B cell (primary cell): ENCODE results near the gene NSUN2. TPM values are rescaled to one million over a fixed set of nuclear protein-coding genes. Genes with fewer than 3 reads are reported as not detected.
A peak's percentile ranks its signal among the peaks of the same experiment; 100 is the strongest.

Source experiments
- ATAC-seq: fragments of 200-7000 bp; cut with Tn5 transposase; one replicate; pipeline ENCODE4 v1.10.0; 2021; ENCODE audit warnings: low read depth, mild to moderate bottlenecking, moderate number of reproducible peaks, moderate library complexity
- CTCF ChIA-PET: fragments of 350-600 bp; sonication (Branson Sonifier 250); formaldehyde crosslinking; loops from one replicate; lab custom pipeline; 2021; ENCODE audit warnings: antibody characterized with exemption, inconsistent platforms; lab: Charles Lee
- POLR2A ChIA-PET: fragments of 350-600 bp; sonication (Branson Sonifier 250); formaldehyde crosslinking; loops from one replicate; lab custom pipeline; 2021; ENCODE audit warnings: antibody characterized with exemption; lab: Charles Lee
- DNase-seq: peaks from one replicate; pipeline ENCODE4 v3.0.0; 2013
- H2AFZ ChIP-seq: 2 replicates; pipeline ENCODE4 v1.6.1; 2012; ENCODE audit warnings: mild to moderate bottlenecking, low read depth, low read length; ENCODE audit not compliant: insufficient read depth, poor library complexity, severe bottlenecking
- H3K27ac ChIP-seq, 2 donors: 1 replicate in 1 of 2; 2 replicates in 1 of 2; pipeline ENCODE4 v1.5.1; 2012 to 2013; ENCODE audit warnings: low read length in 2 of 2, mild to moderate bottlenecking in 2 of 2, moderate library complexity in 1 of 2
- H3K27me3 ChIP-seq, 4 experiments: fragments of 200-600 bp in 1 of 4; sonication (generic) in 1 of 4; replicated peaks in 1 of 4; 1 replicate in 2 of 4; 2 replicates in 2 of 4; pipeline versions ENCODE4 v1.6.1 to v1.7.0; 2013 to 2016; ENCODE audit warnings: low read length in 3 of 4, mild to moderate bottlenecking in 2 of 4, mixed read lengths in 1 of 4, moderate library complexity in 1 of 4; ENCODE audit not compliant: insufficient read depth in 4 of 4, control insufficient read depth in 3 of 4; ENCODE audit errors: control extremely low read depth in 1 of 4
- H3K36me3 ChIP-seq, 2 experiments: replicated peaks in 1 of 2; 1 replicate in 1 of 2; 2 replicates in 1 of 2; pipeline versions ENCODE4 v1.6.1 to v1.7.1; 2013; ENCODE audit warnings: low read length in 1 of 2; ENCODE audit not compliant: insufficient read depth in 2 of 2, control insufficient read depth in 1 of 2; ENCODE audit errors: control extremely low read depth in 1 of 2, extremely low read depth in 1 of 2
- H3K4me1 ChIP-seq, 2 donors: fragments of 200-600 bp in 1 of 2; sonication (generic) in 1 of 2; 1 replicate in 1 of 2; 2 replicates in 1 of 2; pipeline versions ENCODE4 v1.5.1 to v1.6.1; 2013 to 2017; ENCODE audit warnings: low read length in 2 of 2; ENCODE audit not compliant: control insufficient read depth in 2 of 2, insufficient read depth in 2 of 2
- H3K4me2 ChIP-seq: replicated peaks from 2 replicates; pipeline ENCODE3; 2012; ENCODE audit warnings: mild to moderate bottlenecking, low read depth, low read length; ENCODE audit not compliant: poor library complexity, severe bottlenecking
- H3K4me3 ChIP-seq, 5 experiments: fragments of 200-600 bp in 1 of 5; sonication (generic) in 1 of 5; 1 replicate in 3 of 5; 2 replicates in 2 of 5; pipeline versions ENCODE4 v1.5.1 to v1.7.0; 2011 to 2016; ENCODE audit warnings: low read length in 4 of 5, mild to moderate bottlenecking in 4 of 5, low read depth in 2 of 5, control low read depth in 1 of 5, moderate library complexity in 1 of 5; ENCODE audit not compliant: insufficient read depth in 1 of 5; ENCODE audit errors: control extremely low read depth in 1 of 5, extremely low read depth in 1 of 5
- H3K79me2 ChIP-seq: fragments of 200-600 bp; sonication (generic); one replicate; pipeline ENCODE4 v1.6.0; 2016; ENCODE audit warnings: low read length; ENCODE audit not compliant: control insufficient read depth, insufficient read depth
- H3K9ac ChIP-seq: fragments of 200-600 bp; sonication (generic); 2 replicates; pipeline ENCODE4 v1.6.1; 2017; ENCODE audit warnings: mild to moderate bottlenecking, low read length, moderate library complexity
- H3K9me3 ChIP-seq, 3 donors: one replicate each; pipeline versions ENCODE4 v1.6.1 to v1.7.1; 2013; ENCODE audit warnings: low read length in 2 of 3; ENCODE audit not compliant: control insufficient read depth in 2 of 3, insufficient read depth in 1 of 3; ENCODE audit errors: control extremely low read depth in 1 of 3
- H4K20me1 ChIP-seq: 2 replicates; pipeline ENCODE4 v1.6.0; 2012; ENCODE audit warnings: mild to moderate bottlenecking, low read length; ENCODE audit not compliant: insufficient read depth, control insufficient read depth, poor library complexity, severe bottlenecking
- H3K27ac Mint-ChIP-seq: one replicate; pipeline ENCODE4 v1.8.0; 2021; ENCODE audit warnings: mixed read lengths
- H3K27me3 Mint-ChIP-seq: one replicate; pipeline ENCODE4 v1.8.0; 2021; ENCODE audit warnings: mixed read lengths
- H3K4me1 Mint-ChIP-seq: one replicate; pipeline ENCODE4 v1.8.0; 2021; ENCODE audit warnings: mixed read lengths
- H3K4me3 Mint-ChIP-seq: one replicate; pipeline ENCODE4 v1.8.0; 2021; ENCODE audit warnings: mixed read lengths
- H3K9me3 Mint-ChIP-seq: one replicate; pipeline ENCODE4 v1.8.0; 2022; ENCODE audit warnings: mixed read lengths; ENCODE audit not compliant: insufficient read depth
- CTCF ChIP-seq: fragments of 200-600 bp; IDR thresholded peaks from one replicate; pipeline ENCODE4 v1.8.0; 2022; ENCODE audit warnings: antibody characterized with exemption, mild to moderate bottlenecking
- EZH2 ChIP-seq: IDR thresholded peaks from 2 replicates; pipeline ENCODE4 v1.6.1; 2012; ENCODE audit warnings: borderline replicate concordance, low read depth, mild to moderate bottlenecking, moderate library complexity, low read length; ENCODE audit not compliant: insufficient read depth, poor library complexity, severe bottlenecking
- WGBS: methylation state at CpG from one replicate; pipeline ENCODE4 v1.1.5; 2013; ENCODE audit warnings: missing lambda C conversion rate; ENCODE audit not compliant: insufficient coverage; 5-methylcytosine and 5-hydroxymethylcytosine counted together
- intact Hi-C: fragments of 100-400 bp; cut with micrococcal nuclease; formaldehyde crosslinking; loops from one replicate; pipeline ENCODE4 v1.10.0; 2022
- polyA plus RNA-seq: library from polyadenylated mRNA; depleted of rRNA; stranded (reverse); fragments of >200 nt; gene quantifications from 2 replicates; pipeline ENCODE4 v1.2.3, GENCODE V29; 2012
- total RNA-seq, 2 donors: library from RNA; stranded (reverse); fragments of 120-200 nt in 1 of 2; gene quantifications; 1 replicate in 1 of 2; 2 replicates in 1 of 2; pipeline versions ENCODE4 v1.2.3 to v1.2.4, GENCODE V29; 2013 to 2022

Gene NSUN2
- total and polyA plus RNA-seq, 2 donors (not counting 1 experiment from before 2014, with no cell fraction given) = 58.8 to 85.0 TPM

- H3K4me1 Mint-ChIP-seq = peaks cover 30% of the 10 kb centered on the region
- Histone ChIP-seq H3K36me3 (peaks cover under 1 to 26% of the 10 kb centered on the region in 2 experiments), H3K4me2 (peak overlapping the region; percentile 71), H3K4me1 (peaks cover 20 to 26% of the 10 kb centered on the region in 2 donors), H3K9ac (peak overlapping the region; percentile 57), H3K27me3 (no peaks in the 10 kb centered on the region), H3K9me3 (peaks cover 1 to 20% (median 13%) of the 10 kb centered on the region in 3 donors), H3K27ac (peak overlapping the region; percentile 82 to 87), H3K4me3 (peak overlapping the region in 4 of 5 experiments; percentile 35 to 62 (median 54)), H4K20me1 (no peaks in the 10 kb centered on the region), H3K79me2 (no peaks in the 10 kb centered on the region), H2AFZ (peak overlapping the region; percentile 75)
- POLR2A ChIA-PET = interaction anchor here (1.6 kb wide), 1 partner anchor 28 kb away, joined by 9 read pairs; the partner anchor contains the start of genes NSUN2 and SRD5A1
- intact Hi-C loops = loop anchor here (1.0 kb wide), 3 partner anchors 27 to 1238 kb away; partner anchors contain the start of genes ICE1, NSUN2 and SRD5A1
- no peaks in the 10 kb centered on the region for H3K27me3 Mint-ChIP-seq
- CTCF ChIA-PET = interaction anchor here (0.6 to 1.1 kb wide), 4 partner anchors 27 to 1165 kb away, joined by 3 to 4 read pairs (median 3); partner anchors contain the start of genes NSUN2 and SRD5A1
- peak overlapping the region; percentile 78 for H3K4me3 Mint-ChIP-seq
- no peak for TF ChIP-seq CTCF
- no peak for TF ChIP-seq EZH2
- peaks cover 4% of the 10 kb centered on the region for H3K9me3 Mint-ChIP-seq
- ATAC-seq (peak; percentile 82), DNase-seq (peak; percentile 80)
- 56% methylated on average over 8 of the region's 13 CpGs for WGBS
- H3K27ac Mint-ChIP-seq = peak overlapping the region; percentile 93
Observed at GRCh38 chr5:6659941-6660684, 27.3 kb upstream of the NSUN2 start.

GRCh38 chr5:6656680-6657079 is 23.8 kb upstream of the NSUN2 start:
- Mint-ChIP-seq H3K27me3 (no peaks in the 10 kb centered on the region), H3K9me3 (peaks cover 4% of the 10 kb centered on the region), H3K27ac (no peak overlapping the region), H3K4me3 (no peak overlapping the region), H3K4me1 (peaks cover 31% of the 10 kb centered on the region)
- no peak overlapping the region for H3K4me2 ChIP-seq
- POLR2A ChIA-PET = no interaction called here
- TF ChIP-seq EZH2 (no peak), CTCF (no peak)
- H3K9ac ChIP-seq = no peak overlapping the region
- no peak overlapping the region for H3K4me3 ChIP-seq
- intact Hi-C loops = no loop called here
- 100% methylated on average over 3 of the region's 5 CpGs for WGBS
- H3K36me3 ChIP-seq = peaks cover 2 to 32% of the 10 kb centered on the region in 2 experiments
- CTCF ChIA-PET = interaction anchor here (1.5 kb wide), 1 partner anchor 55 kb away, joined by 3 read pairs; no protein-coding TSS in a partner anchor
- H2AFZ ChIP-seq = no peak overlapping the region
- peaks cover 23 to 28% of the 10 kb centered on the region in 2 donors for H3K4me1 ChIP-seq
- peaks cover 1 to 20% (median 13%) of the 10 kb centered on the region in 3 donors for H3K9me3 ChIP-seq
- ATAC-seq = no peak
- H3K27me3 ChIP-seq = no peaks in the 10 kb centered on the region
- DNase-seq = peak; percentile 20
- H3K79me2 ChIP-seq = no peaks in the 10 kb centered on the region
- H4K20me1 ChIP-seq = no peaks in the 10 kb centered on the region
- no peak overlapping the region for H3K27ac ChIP-seq
